HL-60 (cell line): ENCODE measurements around the gene ARHGAP32.

Source experiments
- DNase-seq, 2 experiments: peaks; one replicate each; pipeline ENCODE4 v3.0.0-alpha.2; 2010 to 2020; ENCODE audit warnings: low read depth in 1 of 2, low spot score in 1 of 2
- H3K27ac ChIP-seq: fragments of 250-450 bp; sonication (Bioruptor Pico); replicated peaks from 2 replicates; pipeline ENCODE4 v1.5.1; 2020; ENCODE audit warnings: mild to moderate bottlenecking, moderate library complexity
- H3K27me3 ChIP-seq: fragments of 250-450 bp; sonication (Bioruptor Pico); 2 replicates; pipeline ENCODE4 v1.5.1; 2021; ENCODE audit warnings: mild to moderate bottlenecking, moderate library complexity; ENCODE audit not compliant: insufficient read depth, poor library complexity, severe bottlenecking
- H3K4me3 ChIP-seq: replicated peaks from 2 replicates; pipeline ENCODE4 v1.5.1; 2011; ENCODE audit warnings: mild to moderate bottlenecking, control low read depth, low read length; ENCODE audit not compliant: insufficient read depth
- CTCF ChIP-seq: IDR thresholded peaks from one replicate; pipeline ENCODE4 v1.5.1; 2011; ENCODE audit warnings: low read length, control low read depth, inconsistent platforms; ENCODE audit not compliant: insufficient read depth
- GABPA ChIP-seq: IDR thresholded peaks from 2 replicates; pipeline ENCODE4 v1.6.1; 2012; ENCODE audit warnings: low read depth
- POLR2AphosphoS5 ChIP-seq: IDR thresholded peaks from 2 replicates; pipeline ENCODE4 v1.6.1; 2012; ENCODE audit warnings: low read depth
- REST ChIP-seq: IDR thresholded peaks from 2 replicates; pipeline ENCODE4 v1.6.1; 2012; ENCODE audit warnings: low read depth; ENCODE audit not compliant: insufficient replicate concordance
- SPI1 ChIP-seq: IDR thresholded peaks from 2 replicates; pipeline ENCODE4 v1.6.1; 2012; ENCODE audit warnings: low read depth, mild to moderate bottlenecking, borderline replicate concordance

ARHGAP32 gene

GRCh38 chr11:129115652-129116586 is 76.2 kb downstream of the ARHGAP32 start:
- H3K4me3 ChIP-seq: no peak overlapping the region
- TF ChIP-seq POLR2AphosphoS5: no peak
- TF ChIP-seq CTCF: no peak
- no peak for TF ChIP-seq GABPA
- no peak for TF ChIP-seq REST
- no peak for TF ChIP-seq SPI1
- no peak for DNase-seq
- no peaks in the 10 kb centered on the region for H3K27me3 ChIP-seq
- no peak overlapping the region for H3K27ac ChIP-seq

GRCh38 chr11:129109701-129110100 is 82.4 kb downstream of the ARHGAP32 start:
- no peaks in the 10 kb centered on the region for H3K27me3 ChIP-seq
- H3K27ac ChIP-seq: no peak overlapping the region
- H3K4me3 ChIP-seq: no peak overlapping the region
- no peak for DNase-seq
- TF ChIP-seq GABPA: no peak
- TF ChIP-seq CTCF: no peak
- TF ChIP-seq POLR2AphosphoS5: no peak
- TF ChIP-seq REST: no peak
- no peak for TF ChIP-seq SPI1

- DNase-seq: no peak
- no peak for TF ChIP-seq POLR2AphosphoS5
- TF ChIP-seq REST: no peak
- TF ChIP-seq SPI1: no peak
- no peak for TF ChIP-seq GABPA
- no peak for TF ChIP-seq CTCF
- Histone ChIP-seq H3K27me3 (no peaks in the 10 kb centered on the region), H3K27ac (no peak overlapping the region), H3K4me3 (no peak overlapping the region)
These were observed 85.3 kb downstream of the ARHGAP32 start for GRCh38 chr11:129106788-129107187.
